GM21515 (cell line): ENCODE measurements around the gene NF2.

Experiments
- ATAC-seq: cut with Tn5 transposase; IDR thresholded peaks from one replicate; pipeline ENCODE4 v1.9.1; 2021; ENCODE audit not compliant: unreplicated experiment

The NF2 gene

DNA sequence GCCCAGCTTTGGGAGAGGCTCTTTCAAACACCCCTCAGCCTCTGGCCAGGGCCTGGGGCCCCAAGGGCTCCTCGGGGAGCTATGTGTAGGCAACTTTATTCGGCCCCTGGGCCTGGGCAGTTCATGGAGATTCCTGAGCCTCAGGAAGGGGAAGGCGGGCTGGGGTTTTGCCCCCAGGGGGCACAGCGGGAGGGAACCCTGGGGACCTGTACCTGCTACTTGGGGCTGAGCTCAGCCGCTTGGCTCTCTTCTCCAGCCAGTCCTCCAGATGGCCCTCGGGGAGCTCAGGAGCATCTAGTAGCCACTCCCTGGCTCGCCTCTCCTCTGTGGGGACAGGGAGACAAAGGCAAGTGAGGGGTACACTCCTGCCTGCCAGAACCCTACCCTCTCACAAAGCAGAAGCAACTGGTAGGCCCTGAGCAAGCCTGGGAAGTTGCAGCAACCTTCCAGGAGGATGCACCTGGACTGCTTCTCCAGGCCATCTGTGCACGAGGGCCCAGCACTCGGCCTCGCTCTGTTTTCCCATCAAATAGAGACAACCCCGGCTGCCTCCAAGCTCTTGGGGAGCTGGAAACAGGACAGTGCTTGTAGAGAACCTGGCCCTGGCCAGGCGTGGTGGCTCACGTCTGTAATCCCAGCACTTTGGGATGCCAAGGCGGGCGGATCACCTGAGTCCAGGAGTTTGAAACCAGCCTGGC, 134.8 kb downstream of the NF2 start:
- ATAC-seq = no peak

DNA sequence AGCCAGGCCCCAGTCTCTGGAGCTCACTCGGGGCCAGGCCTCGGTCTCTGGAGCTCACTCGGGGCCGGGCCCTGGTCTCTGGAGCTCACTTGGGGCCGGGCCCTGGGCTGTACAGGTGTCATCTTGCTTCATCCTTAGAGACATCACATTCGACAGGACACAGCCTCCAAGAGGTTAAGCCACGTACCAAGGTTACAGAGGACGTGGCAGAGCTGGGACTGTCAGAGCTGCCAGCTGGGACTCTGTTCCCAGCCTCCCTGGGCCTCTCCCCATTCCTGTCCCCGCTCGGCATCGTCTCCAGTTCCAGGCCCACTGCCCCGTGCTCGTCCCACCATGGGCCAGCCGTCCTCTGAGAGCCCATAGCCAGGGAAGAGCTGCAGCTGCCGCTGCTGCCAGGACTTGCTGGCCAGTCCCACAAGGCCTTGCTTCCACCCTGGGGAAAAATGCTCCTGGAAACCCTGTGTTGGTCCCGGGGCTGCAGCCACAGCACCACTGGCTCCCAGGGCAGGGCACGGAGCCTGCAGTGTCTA, 136.0 kb downstream of the NF2 start:
- no peak for ATAC-seq

DNA sequence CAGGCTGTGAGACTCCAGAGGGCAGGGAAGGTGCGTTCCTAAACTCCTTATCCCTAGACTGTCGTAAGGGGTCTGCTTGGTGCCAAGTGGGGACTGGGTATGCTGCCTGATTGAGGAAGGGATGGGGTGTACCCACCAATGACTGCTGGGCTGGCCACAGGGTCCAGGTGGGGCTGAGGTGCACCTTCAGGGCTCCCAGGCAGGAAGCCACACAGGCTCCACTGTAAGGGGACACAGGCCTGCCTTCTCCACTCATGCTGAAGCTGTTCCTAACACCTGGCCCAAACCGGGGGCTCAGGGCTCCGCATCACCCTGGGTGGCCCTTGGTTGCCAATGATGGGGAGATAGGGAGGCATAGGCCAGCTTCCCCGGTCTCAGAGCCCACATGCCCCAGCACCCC, 136.8 kb downstream of the NF2 start:
- no peak for ATAC-seq

DNA sequence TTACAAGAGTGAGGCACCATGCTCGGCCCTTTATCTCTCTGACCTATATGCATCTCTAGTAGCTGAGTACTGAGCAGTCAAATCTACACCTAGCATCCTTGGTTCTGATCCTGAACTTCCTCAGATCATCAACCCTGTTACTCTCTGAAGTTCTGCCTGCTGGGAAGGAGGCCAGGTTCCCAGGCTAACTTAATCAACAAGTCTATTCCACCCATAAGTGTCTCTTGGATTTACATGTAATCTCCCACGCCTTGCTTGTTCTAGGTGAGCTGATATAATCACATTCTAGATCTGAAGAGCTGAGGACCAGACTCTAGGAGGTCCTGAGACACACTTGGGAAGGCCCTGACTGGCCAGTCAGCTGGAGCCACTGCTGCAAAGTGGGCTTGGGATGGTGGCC, 138.5 kb downstream of the NF2 start:
- no peak for ATAC-seq

DNA sequence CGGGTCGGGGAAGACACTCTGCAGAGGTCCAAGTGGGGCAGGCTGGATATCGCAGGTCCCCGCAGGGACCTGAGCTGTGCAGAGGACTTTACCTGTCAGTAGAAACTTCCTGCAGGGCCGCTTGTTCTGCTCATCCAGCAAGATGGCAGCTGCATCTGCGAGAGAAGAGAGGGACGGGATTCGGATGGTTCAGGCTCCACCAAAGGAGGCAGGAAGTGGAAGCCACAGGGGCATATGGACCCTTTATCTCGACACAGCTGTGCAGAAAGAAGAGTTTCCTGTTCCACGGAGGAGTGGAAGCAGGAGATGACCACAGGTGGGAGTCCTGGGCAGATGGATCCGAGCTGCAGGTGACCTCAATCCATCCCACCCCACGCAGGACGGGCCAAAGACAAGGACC, 138.9 kb downstream of the NF2 start:
- ATAC-seq = no peak

DNA sequence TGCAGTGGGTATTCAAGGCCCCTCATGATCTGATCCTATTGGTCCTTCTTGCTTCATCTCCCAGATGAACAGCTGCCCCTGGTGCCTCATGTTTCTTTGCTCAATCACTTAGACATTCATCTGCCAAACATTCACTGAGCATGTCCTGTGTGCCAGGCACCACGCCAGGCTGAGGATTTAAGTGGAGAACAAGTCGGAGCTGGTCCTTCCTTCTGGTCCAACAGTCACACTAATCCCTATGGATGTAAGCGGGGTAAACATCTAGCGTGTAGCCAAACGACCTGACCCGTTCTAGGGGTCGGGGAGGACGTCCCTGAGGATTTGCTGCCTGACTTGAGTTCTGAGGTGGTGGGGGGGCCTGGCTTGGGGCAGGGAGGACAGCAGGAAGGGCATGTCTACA, 141.5 kb downstream of the NF2 start:
- no peak for ATAC-seq

DNA sequence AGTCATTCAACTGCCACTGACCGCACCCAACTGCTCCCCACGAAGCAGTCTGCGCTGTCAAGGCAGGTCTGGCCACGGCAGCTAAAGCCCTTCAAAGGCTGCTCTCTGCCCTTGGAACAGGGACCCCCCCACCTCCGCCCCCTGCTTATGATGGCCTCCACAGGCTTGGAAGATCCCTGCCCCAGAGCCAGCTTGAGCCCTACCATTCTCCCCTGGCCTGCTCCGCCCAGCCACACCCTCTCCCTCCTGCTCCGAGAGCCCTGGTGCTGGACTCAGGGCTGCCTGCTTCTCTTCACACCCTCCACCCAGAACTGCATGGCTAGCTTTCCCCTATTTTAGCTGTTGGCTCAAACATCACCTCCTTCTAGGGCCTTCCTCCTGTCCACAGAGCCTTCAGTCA, 144.4 kb downstream of the NF2 start:
- no peak for ATAC-seq
